Measurements from ENCODE around the gene VWF.

The VWF gene

DNA sequence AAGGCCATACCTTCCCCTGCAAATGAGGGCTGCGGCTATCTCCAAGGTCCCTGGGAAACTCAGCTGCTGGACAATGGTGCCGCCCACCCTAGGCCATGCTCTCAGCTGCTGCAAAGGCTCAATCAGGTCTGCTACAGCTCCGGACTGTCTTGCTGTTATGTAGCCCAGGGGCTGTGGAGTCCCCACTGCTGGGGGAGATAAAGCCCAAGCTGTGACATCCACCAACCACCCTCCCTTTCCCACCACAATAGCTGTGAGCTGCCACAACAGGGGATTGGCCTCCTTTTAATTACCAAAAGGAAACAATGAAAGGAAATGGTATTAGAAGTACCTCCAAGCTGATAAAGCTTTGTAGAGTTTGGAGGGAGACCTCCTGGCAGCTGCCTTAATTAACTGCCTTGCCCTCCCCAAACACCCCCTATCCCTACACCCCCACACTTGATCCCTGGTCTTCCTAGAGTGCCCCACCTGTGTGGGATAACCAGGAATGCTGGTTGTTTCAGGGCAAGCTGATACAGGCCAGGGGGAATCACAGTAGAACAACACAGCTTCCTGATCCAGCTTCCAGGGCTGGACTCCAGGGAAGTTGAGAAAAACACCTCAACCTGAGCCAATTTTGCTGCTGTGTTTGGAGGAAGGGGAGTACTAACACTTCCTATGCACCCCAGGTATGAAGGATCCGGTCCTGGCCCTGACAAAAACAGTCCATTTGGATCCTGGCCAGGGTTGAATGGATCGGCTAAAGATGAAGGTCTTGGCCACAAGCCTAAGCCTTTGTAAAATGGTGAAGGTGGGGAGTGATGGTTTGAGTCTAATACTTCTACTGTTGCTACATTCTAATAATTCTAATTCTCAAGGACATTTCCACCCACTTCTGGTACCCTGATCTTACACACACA is at the start of gene VWF:
VWF (minus strand) TSS at position 260 of the 899 bp plus-strand sequence. CDS start 1,474 bp downstream, outside the sequence.
- TF ChIP-seq CTCF (IDR thresholded peaks at IDR 0.05; ENCODE audit: low read depth, low read length) = no peak
- no peak for DNase-seq (ENCODE audit: extremely low read depth, low read depth)

DNA sequence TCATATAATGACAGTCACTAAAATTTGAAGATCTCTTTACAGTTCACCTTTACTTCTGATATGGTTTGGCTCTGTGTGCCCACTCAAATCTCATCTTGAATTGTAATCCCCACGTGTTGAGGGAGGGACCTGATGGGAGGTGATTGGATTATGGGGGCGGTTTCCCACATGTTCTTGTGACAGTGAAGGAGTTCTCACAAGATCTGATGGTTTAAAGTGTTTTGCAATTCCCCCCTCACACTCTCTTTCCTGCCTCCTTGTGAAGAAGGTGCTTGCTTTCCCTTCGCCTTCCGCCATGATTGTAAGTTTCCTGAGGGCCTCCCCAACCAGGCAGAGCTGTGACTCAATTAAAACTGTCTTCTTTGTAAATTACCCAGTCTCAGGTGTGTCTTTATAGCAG is 48.4 kb upstream of the VWF start:
- TF ChIP-seq CTCF (IDR thresholded peaks at IDR 0.05; ENCODE audit: low read depth, low read length) = no peak
- no peak for DNase-seq (ENCODE audit: extremely low read depth, low read depth)

DNA sequence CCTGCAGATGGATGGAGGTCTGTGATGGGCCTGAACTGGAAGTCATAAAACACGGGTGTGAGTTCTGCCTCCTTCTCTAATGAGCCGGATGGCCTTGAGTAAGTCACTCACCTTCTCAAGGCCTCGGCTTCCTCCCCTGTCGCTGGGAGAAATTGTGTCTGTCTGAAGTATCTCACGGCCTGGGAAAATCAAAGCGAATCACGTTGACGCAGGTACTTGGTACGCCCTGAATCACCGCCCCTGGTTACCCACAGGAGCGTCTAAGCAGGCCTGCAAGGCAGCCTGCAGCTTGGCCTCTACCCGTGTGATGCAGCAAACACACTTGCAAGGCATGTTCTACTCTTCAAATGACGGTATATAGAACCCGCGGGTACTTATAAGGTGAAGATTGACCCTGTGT is 47.6 kb upstream of the VWF start:
- DNase-seq (ENCODE audit: extremely low read depth, low read depth) = no peak
- no peak for TF ChIP-seq CTCF (IDR thresholded peaks at IDR 0.05; ENCODE audit: low read depth, low read length)

GRCh38 chr12:6171409-6172015 is 47.0 kb upstream of the VWF start:
- DNase-seq (ENCODE audit: extremely low read depth, low read depth) = no peak
- no peak for TF ChIP-seq CTCF (IDR thresholded peaks at IDR 0.05; ENCODE audit: low read depth, low read length)

GRCh38 chr12:6167327-6168280 is 43.1 kb upstream of the VWF start:
- TF ChIP-seq CTCF (IDR thresholded peaks at IDR 0.05; ENCODE audit: low read depth, low read length) = no peak
- DNase-seq (ENCODE audit: extremely low read depth, low read depth) = peak; percentile 56

DNA sequence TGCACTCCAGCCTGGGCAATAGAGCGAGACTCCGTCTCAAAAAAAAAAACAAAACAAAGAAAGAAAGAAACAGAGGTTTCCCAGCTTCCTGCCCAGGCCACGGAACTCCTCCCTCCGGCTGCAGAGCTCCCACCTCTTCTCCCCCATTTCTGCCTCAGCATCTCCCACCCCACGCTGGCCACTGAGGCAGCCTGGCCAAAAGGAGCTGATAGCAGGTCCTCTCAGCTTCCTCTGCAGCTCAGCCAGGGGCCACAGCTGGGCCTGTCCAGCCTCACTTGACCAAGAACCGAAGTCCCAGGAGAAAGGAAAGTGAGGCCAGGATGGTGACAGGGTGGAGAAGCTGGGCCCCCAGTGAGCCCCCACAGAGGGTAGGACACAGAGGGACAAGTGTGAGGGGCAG is 42.3 kb upstream of the VWF start:
- TF ChIP-seq CTCF (IDR thresholded peaks at IDR 0.05; ENCODE audit: low read depth, low read length) = no peak
- DNase-seq (ENCODE audit: extremely low read depth, low read depth) = no peak

All from AG09319 (cell line).